Karpas-422 (cell line): Measurements from ENCODE around the gene DTD2. TPM values are rescaled to one million over a fixed set of nuclear protein-coding genes. Genes with fewer than 3 reads are reported as not detected.
"Not testable (repeated sequence)": the region's sequence is repeated elsewhere in the genome, so short reads cannot be mapped to it uniquely, and the experiment has no call there.

Experiments
- DNase-seq: peaks from one replicate; pipeline ENCODE4 v3.0.0-alpha.2; 2015
- H2AFZ ChIP-seq: fragments of 200-600 bp; sonication (generic); 2 replicates; pipeline ENCODE4 v1.6.1; 2014; ENCODE audit warnings: antibody characterized with exemption, low read length, mixed read lengths
- H3K27ac ChIP-seq: fragments of 200-600 bp; sonication (generic); 2 replicates; pipeline ENCODE4 v1.5.1; 2014; ENCODE audit warnings: mild to moderate bottlenecking, low read length, moderate library complexity
- H3K27me3 ChIP-seq: fragments of 200-600 bp; sonication (generic); 2 replicates; pipeline ENCODE4 v1.6.1; 2014; ENCODE audit warnings: low read length, mixed read lengths
- H3K36me3 ChIP-seq: fragments of 200-600 bp; sonication (generic); 2 replicates; pipeline ENCODE4 v1.6.1; 2014; ENCODE audit warnings: low read length, mixed read lengths; ENCODE audit not compliant: insufficient read depth
- H3K4me1 ChIP-seq: fragments of 200-600 bp; sonication (generic); 2 replicates; pipeline ENCODE4 v1.6.1; 2014; ENCODE audit warnings: mild to moderate bottlenecking, low read length, mixed read lengths
- H3K4me2 ChIP-seq: fragments of 200-600 bp; sonication (generic); 2 replicates; pipeline ENCODE4 v1.6.1; 2014; ENCODE audit warnings: low read length, low read depth, mild to moderate bottlenecking; ENCODE audit not compliant: poor library complexity, severe bottlenecking
- H3K4me3 ChIP-seq: fragments of 200-600 bp; sonication (generic); 2 replicates; pipeline ENCODE4 v1.5.1; 2014; ENCODE audit warnings: mild to moderate bottlenecking, antibody characterized with exemption, low read length, mixed read lengths
- H3K79me2 ChIP-seq: fragments of 200-600 bp; sonication (generic); 2 replicates; pipeline ENCODE4 v1.6.1; 2014; ENCODE audit warnings: mild to moderate bottlenecking, low read length, mixed read lengths
- H3K9ac ChIP-seq: fragments of 200-600 bp; sonication (generic); 2 replicates; pipeline ENCODE4 v1.6.0; 2014; ENCODE audit warnings: low read length
- H3K9me2 ChIP-seq: fragments of 200-600 bp; sonication (generic), shearing (Covaris generic); replicated peaks from 2 replicates; pipeline ENCODE4 v1.6.0; 2014; ENCODE audit warnings: mild to moderate bottlenecking, low read length, moderate library complexity; ENCODE audit not compliant: insufficient read depth
- H3K9me3 ChIP-seq: fragments of 300-700, 200-600 bp; sonication (generic); 2 replicates; pipeline ENCODE4 v1.6.1; 2014; ENCODE audit warnings: low read length, mixed read lengths
- H4K20me1 ChIP-seq: fragments of 200-600 bp; sonication (generic); 2 replicates; pipeline ENCODE4 v1.6.1; 2014; ENCODE audit warnings: mild to moderate bottlenecking, antibody characterized with exemption, low read length, low read depth; ENCODE audit not compliant: insufficient read depth
- total RNA-seq: library from RNA; depleted of rRNA; stranded (reverse); fragments of >200 nt; shearing (Covaris generic); gene quantifications from 2 replicates; pipeline ENCODE4 v1.2.3, GENCODE V29; 2014; ENCODE audit warnings: low replicate concordance

DTD2 gene
- total RNA-seq, 1 experiment from 2014 or later: 86.1 TPM

DNA sequence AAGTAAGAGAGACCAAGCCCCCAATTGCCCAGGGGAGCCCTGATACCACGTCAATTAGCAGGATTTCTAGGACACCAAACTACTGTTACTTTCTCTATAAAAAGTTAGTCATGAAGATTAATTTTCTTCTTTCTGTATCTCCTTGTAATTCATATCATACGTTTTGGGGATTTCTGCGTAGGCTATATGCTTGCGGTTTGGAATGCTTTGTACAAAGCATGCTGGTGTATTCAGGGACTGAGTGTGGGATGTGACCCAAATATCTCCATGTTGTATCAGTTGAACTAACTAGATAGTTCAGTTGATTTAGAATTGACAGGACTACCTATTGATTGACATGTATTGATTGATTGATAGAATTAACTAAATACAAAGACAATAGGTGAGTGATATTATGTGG is 22.9 kb upstream of the DTD2 start:
- H3K9me2 ChIP-seq: no peaks in the 10 kb centered on the region
- H3K4me1 ChIP-seq: no peaks in the 10 kb centered on the region

DNA sequence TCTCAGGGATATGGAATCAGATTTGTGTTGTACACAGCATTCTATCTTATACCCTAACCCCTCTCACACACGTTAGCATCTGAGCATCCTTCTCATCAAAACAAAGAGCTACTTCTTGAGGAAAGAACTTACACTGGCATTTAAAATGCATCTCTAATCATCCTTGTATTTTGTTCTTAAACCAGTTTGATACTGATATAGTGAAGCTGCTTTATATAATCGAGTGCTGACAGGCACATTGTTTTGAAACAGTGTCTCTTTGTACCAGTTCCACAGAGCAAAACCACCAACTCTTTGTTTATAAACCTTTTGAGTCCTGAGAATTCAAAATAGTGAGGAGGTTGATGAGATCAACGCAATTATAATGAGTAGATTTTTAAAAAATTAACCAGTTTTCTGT is 21.7 kb upstream of the DTD2 start:
- no peaks in the 10 kb centered on the region for H3K9me3 ChIP-seq
- no peaks in the 10 kb centered on the region for H4K20me1 ChIP-seq
- no peaks in the 10 kb centered on the region for H3K79me2 ChIP-seq
- no peak overlapping the region for H3K27ac ChIP-seq
- no peaks in the 10 kb centered on the region for H3K4me1 ChIP-seq
- H3K4me2 ChIP-seq: no peak overlapping the region
- no peaks in the 10 kb centered on the region for H3K36me3 ChIP-seq
- no peak overlapping the region for H2AFZ ChIP-seq
- no peak overlapping the region for H3K9ac ChIP-seq
- no peak for DNase-seq
- no peaks in the 10 kb centered on the region for H3K27me3 ChIP-seq
- no peaks in the 10 kb centered on the region for H3K9me2 ChIP-seq
- H3K4me3 ChIP-seq: no peak overlapping the region

More for the DNA sequence above, 22.9 kb upstream of the DTD2 start:
- no peaks in the 10 kb centered on the region for H4K20me1 ChIP-seq
- no peak overlapping the region for H3K4me3 ChIP-seq
- H3K36me3 ChIP-seq: no peaks in the 10 kb centered on the region
- H3K4me2 ChIP-seq: no peak overlapping the region
- no peak overlapping the region for H3K9ac ChIP-seq
- DNase-seq: no peak
- H3K9me3 ChIP-seq: no peaks in the 10 kb centered on the region
- H3K79me2 ChIP-seq: no peaks in the 10 kb centered on the region
- H2AFZ ChIP-seq: no peak overlapping the region
- no peak overlapping the region for H3K27ac ChIP-seq
- H3K27me3 ChIP-seq: no peaks in the 10 kb centered on the region

DNA sequence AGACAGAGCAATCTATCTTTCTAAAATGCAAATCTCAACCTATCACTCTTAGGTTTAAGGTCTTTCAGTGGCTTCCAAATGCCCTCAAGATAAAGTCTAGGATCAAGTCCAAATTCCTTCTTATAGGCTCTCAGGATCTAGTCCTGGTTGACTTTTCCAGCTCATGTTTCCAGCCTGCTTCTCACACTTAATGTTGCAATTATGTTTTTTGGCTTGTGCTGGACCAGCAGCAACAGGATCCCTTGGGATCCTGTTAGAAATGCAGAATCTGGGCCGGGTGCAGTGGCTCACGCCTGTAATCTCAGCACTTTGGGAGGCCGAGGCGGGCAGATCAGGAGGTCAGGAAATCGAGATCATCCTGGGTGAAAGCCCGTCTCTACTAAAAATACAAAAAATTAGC is 19.9 kb upstream of the DTD2 start:
- Histone ChIP-seq H2AFZ (no peak overlapping the region), H3K9me2 (no peaks in the 10 kb centered on the region), H3K9ac (no peak overlapping the region), H3K4me3 (no peak overlapping the region), H3K79me2 (no peaks in the 10 kb centered on the region), H3K27me3 (no peaks in the 10 kb centered on the region), H3K36me3 (no peaks in the 10 kb centered on the region), H3K4me2 (no peak overlapping the region), H3K9me3 (no peaks in the 10 kb centered on the region), H3K4me1 (no peaks in the 10 kb centered on the region), H3K27ac (no peak overlapping the region), H4K20me1 (no peaks in the 10 kb centered on the region)
- DNase-seq: no peak

- no peak for DNase-seq
- no peak overlapping the region for H3K4me3 ChIP-seq
- no peaks in the 10 kb centered on the region for H3K27me3 ChIP-seq
- H3K9me3 ChIP-seq: no peaks in the 10 kb centered on the region
- no peak overlapping the region for H3K9ac ChIP-seq
- no peak overlapping the region for H3K4me2 ChIP-seq
- no peaks in the 10 kb centered on the region for H3K9me2 ChIP-seq
- H2AFZ ChIP-seq: no peak overlapping the region
- no peaks in the 10 kb centered on the region for H3K4me1 ChIP-seq
- no peaks in the 10 kb centered on the region for H3K36me3 ChIP-seq
- no peaks in the 10 kb centered on the region for H4K20me1 ChIP-seq
- H3K79me2 ChIP-seq: no peaks in the 10 kb centered on the region
- no peak overlapping the region for H3K27ac ChIP-seq
These were observed 19.0 kb upstream of the DTD2 start for GRCh38 chr14:31476131-31476866.

DNA sequence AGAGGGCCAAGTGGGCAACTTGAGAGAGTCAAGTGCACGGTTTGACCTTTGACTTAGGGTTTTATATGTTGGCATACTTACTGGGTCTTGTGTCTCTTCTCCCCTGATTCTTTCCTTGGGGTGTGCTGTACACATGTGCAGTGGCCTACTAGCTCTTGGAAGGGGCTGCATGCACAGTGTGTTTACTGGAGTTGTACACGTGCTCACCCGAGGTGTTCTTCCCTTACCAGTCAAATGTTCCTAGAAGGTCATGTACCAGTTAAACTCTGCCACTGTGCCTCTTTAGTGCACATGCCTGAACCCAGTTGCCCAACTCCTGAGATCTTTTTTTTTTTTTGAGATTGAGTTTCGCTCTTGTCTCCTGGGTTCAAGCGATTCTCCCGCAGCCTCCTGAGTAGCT is 9.2 kb upstream of the DTD2 start:
- Histone ChIP-seq H3K4me1 (no peaks in the 10 kb centered on the region), H3K9ac (no peak overlapping the region), H3K27ac (no peak overlapping the region), H4K20me1 (no peaks in the 10 kb centered on the region), H2AFZ (no peak overlapping the region), H3K36me3 (no peaks in the 10 kb centered on the region), H3K9me2 (no peaks in the 10 kb centered on the region), H3K4me3 (no peak overlapping the region), H3K4me2 (no peak overlapping the region), H3K27me3 (no peaks in the 10 kb centered on the region), H3K9me3 (no peaks in the 10 kb centered on the region), H3K79me2 (no peaks in the 10 kb centered on the region)
- DNase-seq: no peak

DNA sequence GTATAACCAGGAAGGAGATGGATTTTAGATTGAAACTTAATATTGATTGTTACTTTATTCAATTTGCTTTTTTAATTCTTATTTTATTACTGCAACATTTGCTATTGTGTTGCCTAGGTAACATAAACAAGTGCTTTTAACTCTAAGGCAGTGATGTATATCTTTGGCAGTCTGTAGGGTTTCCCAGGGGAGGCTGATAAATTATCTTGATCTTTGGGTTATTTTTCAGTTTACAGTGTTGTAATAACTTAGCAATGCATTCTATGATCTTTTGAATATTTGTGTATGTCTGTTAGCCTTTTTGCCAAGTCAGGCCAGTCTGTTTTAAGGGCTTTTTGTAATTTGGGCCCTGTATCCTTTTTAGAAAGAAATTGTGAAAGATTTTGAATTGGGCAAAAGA is 7.8 kb upstream of the DTD2 start:
- no peaks in the 10 kb centered on the region for H3K4me1 ChIP-seq
- no peak overlapping the region for H3K4me2 ChIP-seq
- H3K9me2 ChIP-seq: no peaks in the 10 kb centered on the region
- H3K4me3 ChIP-seq: no peak overlapping the region
- no peaks in the 10 kb centered on the region for H3K27me3 ChIP-seq
- H3K79me2 ChIP-seq: no peaks in the 10 kb centered on the region
- no peak overlapping the region for H3K27ac ChIP-seq
- no peaks in the 10 kb centered on the region for H3K9me3 ChIP-seq
- no peaks in the 10 kb centered on the region for H3K36me3 ChIP-seq
- no peak for DNase-seq
- H3K9ac ChIP-seq: no peak overlapping the region
- no peaks in the 10 kb centered on the region for H4K20me1 ChIP-seq
- H2AFZ ChIP-seq: no peak overlapping the region

DNA sequence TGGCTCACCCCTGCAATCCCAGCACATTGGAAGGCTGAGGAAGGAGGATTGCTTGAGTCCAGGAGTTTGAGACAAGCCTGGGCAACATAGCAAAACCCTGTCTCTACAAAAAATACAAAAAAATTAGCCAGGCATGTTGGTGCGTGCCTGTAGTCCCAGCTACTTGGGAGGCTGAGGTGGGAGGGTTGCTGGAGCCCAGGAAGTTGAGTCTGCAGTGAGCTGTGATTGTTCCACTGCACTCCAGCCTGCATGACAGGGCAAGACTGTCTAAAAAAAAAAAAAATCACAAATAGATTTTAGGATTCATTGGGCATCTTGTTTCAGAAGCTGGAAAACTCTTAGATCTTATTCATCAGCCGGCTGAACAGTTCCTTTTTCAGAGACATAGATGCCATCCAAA is 5.1 kb upstream of the DTD2 start:
- H4K20me1 ChIP-seq, H3K36me3 ChIP-seq, H3K9ac ChIP-seq, DNase-seq, H3K4me3 ChIP-seq, H3K4me2 ChIP-seq, H3K9me2 ChIP-seq, H3K27ac ChIP-seq, H2AFZ ChIP-seq, H3K9me3 ChIP-seq, H3K79me2 ChIP-seq, H3K27me3 ChIP-seq: not testable (repeated sequence)
- H3K4me1 ChIP-seq: peaks cover 14% of the 10 kb centered on the region

DNA sequence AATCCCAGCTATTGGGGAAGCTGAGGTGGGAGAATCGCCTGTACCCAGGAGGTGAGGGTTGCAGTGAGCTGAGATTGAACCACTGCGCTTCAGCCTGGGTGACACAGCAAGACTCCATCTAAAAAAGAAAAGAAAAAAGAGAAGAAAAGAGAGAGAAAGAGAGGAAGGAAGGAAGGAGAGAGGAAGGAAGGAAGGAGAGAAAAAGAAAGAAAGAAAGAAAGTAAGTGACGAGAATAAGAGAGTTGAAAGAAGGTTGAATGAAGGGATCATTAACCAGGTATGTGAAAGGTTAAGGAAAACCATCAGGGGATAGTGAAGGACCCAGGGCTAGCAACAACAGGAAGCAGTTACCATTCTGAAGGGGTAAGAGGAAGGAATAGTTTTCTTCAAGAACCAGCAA is 4.2 kb upstream of the DTD2 start:
- DNase-seq: no peak
- H3K27me3 ChIP-seq: no peaks in the 10 kb centered on the region
- H3K4me3 ChIP-seq: no peak overlapping the region
- H3K9ac ChIP-seq: no peak overlapping the region
- no peak overlapping the region for H3K4me2 ChIP-seq
- H3K79me2 ChIP-seq: peaks cover 6% of the 10 kb centered on the region
- no peak overlapping the region for H3K27ac ChIP-seq
- H2AFZ ChIP-seq: no peak overlapping the region
- peaks cover 15% of the 10 kb centered on the region for H3K4me1 ChIP-seq
- H3K9me3 ChIP-seq: no peaks in the 10 kb centered on the region
- no peaks in the 10 kb centered on the region for H4K20me1 ChIP-seq
- H3K36me3 ChIP-seq: no peaks in the 10 kb centered on the region
- no peaks in the 10 kb centered on the region for H3K9me2 ChIP-seq
